Endothelial cell of umbilical vein (primary cell): ENCODE measurements around the gene EP400. TPM values are rescaled to one million over a fixed set of nuclear protein-coding genes. Genes with fewer than 3 reads are reported as not detected.

Experiments
- BruUV-seq: library from RNA; stranded (reverse); fragments of 400-500 nt; replicated peaks from 2 replicates; lab custom pipeline; 2021; lab: Mats Ljungman, UMichigan
- CTCF ChIA-PET: fragments of 300-600, 350-600 bp; sonication (Branson Sonifier 250); formaldehyde crosslinking; loops from one replicate; lab custom pipeline; 2021; ENCODE audit warnings: antibody characterized with exemption, inconsistent platforms; lab: Charles Lee
- POLR2A ChIA-PET: fragments of 300-600, 350-600 bp; sonication (Branson Sonifier 250); formaldehyde crosslinking; loops from one replicate; lab custom pipeline; 2021; ENCODE audit warnings: antibody characterized with exemption, inconsistent platforms; lab: Charles Lee
- DNase-seq: peaks from one replicate; pipeline ENCODE4 v3.0.0-alpha.2; 2011; ENCODE audit warnings: low read depth, low spot score
- FAIRE-seq: peaks from 2 replicates; lab custom pipeline; 2011; peaks lifted over from hg19 to GRCh38; lab: Jason Lieb, UNC
- H2AFZ ChIP-seq: 2 replicates; pipeline ENCODE4 v1.6.0; 2012; ENCODE audit warnings: low read depth, low read length, control low read depth, inconsistent platforms
- H3K27ac ChIP-seq: 2 replicates; pipeline ENCODE4 v1.5.1; 2011; ENCODE audit warnings: low read depth, mild to moderate bottlenecking, control low read depth, low read length, moderate library complexity; ENCODE audit not compliant: insufficient read depth
- H3K27me3 ChIP-seq, 2 experiments: 2 replicates each; pipeline versions ENCODE4 v1.6.0 to v1.6.1; 2011; ENCODE audit warnings: low read length in 2 of 2, mixed read lengths in 1 of 2; ENCODE audit not compliant: control insufficient read depth in 2 of 2, insufficient read depth in 2 of 2
- H3K36me3 ChIP-seq, 2 experiments: 2 replicates in 1 of 2; 3 replicates in 1 of 2; pipeline ENCODE4 v1.5.1; 2011; ENCODE audit warnings: low read length in 2 of 2, mild to moderate bottlenecking in 1 of 2, moderate library complexity in 1 of 2; ENCODE audit not compliant: control insufficient read depth in 2 of 2, insufficient read depth in 2 of 2; ENCODE audit errors: extremely low read depth in 1 of 2
- H3K4me1 ChIP-seq: 3 replicates; pipeline ENCODE4 v1.5.1; 2011; ENCODE audit warnings: mild to moderate bottlenecking, low read length; ENCODE audit not compliant: control insufficient read depth, insufficient read depth; ENCODE audit errors: extremely low read depth
- H3K4me2 ChIP-seq: 2 replicates; pipeline ENCODE4 v1.6.1; 2011; ENCODE audit warnings: low read length, control low read depth, mixed read lengths; ENCODE audit not compliant: insufficient read depth
- H3K4me3 ChIP-seq, 3 experiments: fragments of 200-600 bp in 1 of 3; sonication (generic), shearing (Covaris generic) in 1 of 3; replicated peaks in 1 of 3; 2 replicates each; pipeline ENCODE4 v1.5.1; 2011 to 2016; ENCODE audit warnings: control low read depth in 3 of 3, low read length in 3 of 3, mild to moderate bottlenecking in 2 of 3, inconsistent platforms in 1 of 3, low read depth in 1 of 3, moderate library complexity in 1 of 3; ENCODE audit not compliant: insufficient read depth in 1 of 3
- H3K79me2 ChIP-seq: 2 replicates; pipeline ENCODE4 v1.6.0; 2012; ENCODE audit warnings: low read length, inconsistent platforms; ENCODE audit not compliant: control insufficient read depth, insufficient read depth
- H3K9ac ChIP-seq: replicated peaks from 2 replicates; pipeline ENCODE3; 2011; ENCODE audit warnings: low read length, control low read depth; ENCODE audit not compliant: insufficient read depth; ENCODE audit errors: extremely low read depth
- H3K9me1 ChIP-seq: replicated peaks from 3 replicates; pipeline ENCODE4 v1.6.0; 2011; ENCODE audit warnings: mild to moderate bottlenecking, low read length; ENCODE audit not compliant: control insufficient read depth, insufficient read depth; ENCODE audit errors: extremely low read depth
- H3K9me3 ChIP-seq: replicated peaks from 2 replicates; pipeline ENCODE4 v1.5.1; 2012; ENCODE audit warnings: low read length, inconsistent platforms; ENCODE audit not compliant: control insufficient read depth, insufficient read depth
- H4K20me1 ChIP-seq: replicated peaks from 2 replicates; pipeline ENCODE3; 2011; ENCODE audit warnings: mild to moderate bottlenecking, low read length; ENCODE audit not compliant: control insufficient read depth, insufficient read depth; ENCODE audit errors: extremely low read depth
- EZH2 ChIP-seq: IDR thresholded peaks from 2 replicates; pipeline ENCODE4 v1.6.1; 2012; ENCODE audit warnings: borderline replicate concordance, low read depth, mild to moderate bottlenecking, moderate library complexity, low read length, inconsistent platforms; ENCODE audit not compliant: severe bottlenecking
- FOS ChIP-seq: IDR thresholded peaks from 2 replicates; pipeline ENCODE4 v1.6.1; 2011; ENCODE audit warnings: mild to moderate bottlenecking, low read length, moderate library complexity, borderline replicate concordance; ENCODE audit not compliant: insufficient read depth
- GATA2 ChIP-seq: IDR thresholded peaks from 2 replicates; pipeline ENCODE4 v1.7.0; 2011; ENCODE audit warnings: low read depth, mild to moderate bottlenecking, moderate library complexity, mixed read lengths, low read length; ENCODE audit not compliant: insufficient read length, insufficient read depth
- JUN ChIP-seq: IDR thresholded peaks from 2 replicates; pipeline ENCODE4 v1.6.1; 2011; ENCODE audit warnings: borderline replicate concordance, low read depth; ENCODE audit not compliant: insufficient read length, insufficient read depth
- MAX ChIP-seq: IDR thresholded peaks from 2 replicates; pipeline ENCODE4 v1.6.1; 2011; ENCODE audit not compliant: insufficient read depth, insufficient read length
- MYC ChIP-seq: IDR thresholded peaks from one replicate; pipeline ENCODE4 v1.6.1; 2011; ENCODE audit warnings: mild to moderate bottlenecking, low read depth, low read length
- POLR2A ChIP-seq: IDR thresholded peaks from 2 replicates; pipeline ENCODE4 v1.6.1; 2012; ENCODE audit warnings: low read depth, mild to moderate bottlenecking, control low read depth, low read length
- POLR2AphosphoS5 ChIP-seq: IDR thresholded peaks from 2 replicates; pipeline ENCODE4 v1.6.1; 2012; ENCODE audit warnings: low read depth, mild to moderate bottlenecking, control low read depth, low read length, moderate library complexity; ENCODE audit not compliant: insufficient read depth
- dilution Hi-C: fragments of 300-500 bp; cut with MboI; formaldehyde crosslinking; loops from one replicate; pipeline ENCODE4 v1.15.0; 2019; ENCODE audit warnings: low sequenced_read_pairs; ENCODE audit not compliant: extremely low pct_ligation_motif_present
- intact Hi-C: fragments of 100-400 bp; cut with micrococcal nuclease; formaldehyde crosslinking; loops from one replicate; pipeline ENCODE4 v1.10.0; 2022
- polyA plus RNA-seq, 4 experiments: library from polyadenylated mRNA; depleted of rRNA in 3 of 4; stranded (reverse) in 3 of 4; unstranded in 1 of 4; fragments of >200 nt; gene quantifications; 2 replicates each; pipeline versions ENCODE4 v1.2.1 to v1.2.3, GENCODE V29; 2011 to 2012; ENCODE audit warnings: missing spikeins in 1 of 4
- total RNA-seq: library from RNA; stranded (reverse); gene quantifications from 2 replicates; pipeline ENCODE4 v1.2.3, GENCODE V29; 2021
- TF ChIP-seq, protein P1 (sequence below), 2 donors: IDR thresholded peaks; 1 replicate in 1 of 2; 2 replicates in 1 of 2; pipeline ENCODE4 v1.5.1; 2011; ENCODE audit warnings: low read length in 2 of 2, mild to moderate bottlenecking in 2 of 2, moderate library complexity in 2 of 2, control low read depth in 1 of 2, inconsistent platforms in 1 of 2, low read depth in 1 of 2; ENCODE audit not compliant: insufficient read depth in 1 of 2; ENCODE audit errors: extremely low read depth in 1 of 2

EP400 gene
- total and polyA plus RNA-seq, 2 donors (not counting 3 experiments of a cell fraction or from before 2014, with no cell fraction given), result 9.0 to 57.7 TPM

DNA sequence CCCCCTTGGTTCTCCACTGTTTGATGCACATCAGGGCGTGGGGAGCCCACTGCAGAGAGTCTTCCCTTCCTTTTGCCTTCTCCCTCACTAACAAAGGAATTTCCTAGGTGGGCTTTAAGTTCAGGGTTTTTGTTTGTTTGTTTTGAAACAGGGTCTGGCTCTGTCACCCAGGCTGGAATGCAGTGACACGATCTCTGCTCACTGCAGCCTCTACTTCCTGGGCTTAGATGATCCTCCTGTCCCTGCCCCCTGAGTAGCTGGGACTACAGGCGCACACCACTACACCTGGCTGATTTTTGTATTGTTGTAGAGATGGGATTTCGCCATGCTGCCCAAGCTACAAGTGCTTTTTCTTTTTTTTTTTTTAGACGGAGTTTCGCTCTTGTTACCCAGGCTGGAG, 33.8 kb downstream of the EP400 start:
- FAIRE-seq (no peak), DNase-seq (no peak)
- Histone ChIP-seq H3K9me3 (no peaks in the 10 kb centered on the region), H3K27ac (no peak overlapping the region), H3K4me3 (no peak overlapping the region), H3K4me1 (no peaks in the 10 kb centered on the region), H3K36me3 (peaks cover 15 to 26% of the 10 kb centered on the region in 2 experiments), H4K20me1 (no peaks in the 10 kb centered on the region), H3K9me1 (no peaks in the 10 kb centered on the region), H3K4me2 (no peak overlapping the region), H2AFZ (no peak overlapping the region), H3K79me2 (no peaks in the 10 kb centered on the region), H3K27me3 (no peaks in the 10 kb centered on the region), H3K9ac (no peak overlapping the region)
- TF ChIP-seq MAX (no peak), POLR2A (no peak), JUN (no peak), EZH2 (no peak), MYC (no peak), FOS (no peak), POLR2AphosphoS5 (no peak), GATA2 (no peak)
- TF ChIP-seq, protein P1, sequence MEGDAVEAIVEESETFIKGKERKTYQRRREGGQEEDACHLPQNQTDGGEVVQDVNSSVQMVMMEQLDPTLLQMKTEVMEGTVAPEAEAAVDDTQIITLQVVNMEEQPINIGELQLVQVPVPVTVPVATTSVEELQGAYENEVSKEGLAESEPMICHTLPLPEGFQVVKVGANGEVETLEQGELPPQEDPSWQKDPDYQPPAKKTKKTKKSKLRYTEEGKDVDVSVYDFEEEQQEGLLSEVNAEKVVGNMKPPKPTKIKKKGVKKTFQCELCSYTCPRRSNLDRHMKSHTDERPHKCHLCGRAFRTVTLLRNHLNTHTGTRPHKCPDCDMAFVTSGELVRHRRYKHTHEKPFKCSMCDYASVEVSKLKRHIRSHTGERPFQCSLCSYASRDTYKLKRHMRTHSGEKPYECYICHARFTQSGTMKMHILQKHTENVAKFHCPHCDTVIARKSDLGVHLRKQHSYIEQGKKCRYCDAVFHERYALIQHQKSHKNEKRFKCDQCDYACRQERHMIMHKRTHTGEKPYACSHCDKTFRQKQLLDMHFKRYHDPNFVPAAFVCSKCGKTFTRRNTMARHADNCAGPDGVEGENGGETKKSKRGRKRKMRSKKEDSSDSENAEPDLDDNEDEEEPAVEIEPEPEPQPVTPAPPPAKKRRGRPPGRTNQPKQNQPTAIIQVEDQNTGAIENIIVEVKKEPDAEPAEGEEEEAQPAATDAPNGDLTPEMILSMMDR (IDR thresholded peaks at IDR 0.05; ENCODE audit: extremely low read depth in 1 of 2, insufficient read depth in 1 of 2, low read depth in 1 of 2, low read length in 2 of 2), result no peak
- ChIA-PET CTCF (no interaction called here), POLR2A (no interaction called here)
- no TSS peak for BruUV-seq
- intact Hi-C loops (no loop called here), dilution Hi-C loops (no loop called here)
